ENCODE data around the gene ABAT.

DNA sequence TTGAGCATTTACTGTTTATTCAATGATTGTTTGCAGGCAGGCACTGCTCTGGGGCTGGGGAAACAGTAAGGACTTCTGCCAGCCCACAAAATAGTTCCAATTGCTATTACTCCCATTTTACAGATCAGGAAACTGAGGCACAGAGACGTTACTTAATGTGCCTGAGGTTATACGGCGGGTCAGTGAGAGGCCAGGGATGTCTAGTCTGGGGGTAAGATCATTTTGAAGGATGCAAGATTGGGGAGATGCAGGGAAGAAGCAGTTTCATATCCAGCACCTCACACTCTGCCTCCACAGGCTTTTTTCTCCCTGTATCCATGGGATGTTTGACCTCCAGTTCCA lies 46.5 kb downstream of the ABAT start:
- TF ChIP-seq POLR2A (IDR thresholded peaks at IDR 0.05): no peak
- TF ChIP-seq, protein P1, sequence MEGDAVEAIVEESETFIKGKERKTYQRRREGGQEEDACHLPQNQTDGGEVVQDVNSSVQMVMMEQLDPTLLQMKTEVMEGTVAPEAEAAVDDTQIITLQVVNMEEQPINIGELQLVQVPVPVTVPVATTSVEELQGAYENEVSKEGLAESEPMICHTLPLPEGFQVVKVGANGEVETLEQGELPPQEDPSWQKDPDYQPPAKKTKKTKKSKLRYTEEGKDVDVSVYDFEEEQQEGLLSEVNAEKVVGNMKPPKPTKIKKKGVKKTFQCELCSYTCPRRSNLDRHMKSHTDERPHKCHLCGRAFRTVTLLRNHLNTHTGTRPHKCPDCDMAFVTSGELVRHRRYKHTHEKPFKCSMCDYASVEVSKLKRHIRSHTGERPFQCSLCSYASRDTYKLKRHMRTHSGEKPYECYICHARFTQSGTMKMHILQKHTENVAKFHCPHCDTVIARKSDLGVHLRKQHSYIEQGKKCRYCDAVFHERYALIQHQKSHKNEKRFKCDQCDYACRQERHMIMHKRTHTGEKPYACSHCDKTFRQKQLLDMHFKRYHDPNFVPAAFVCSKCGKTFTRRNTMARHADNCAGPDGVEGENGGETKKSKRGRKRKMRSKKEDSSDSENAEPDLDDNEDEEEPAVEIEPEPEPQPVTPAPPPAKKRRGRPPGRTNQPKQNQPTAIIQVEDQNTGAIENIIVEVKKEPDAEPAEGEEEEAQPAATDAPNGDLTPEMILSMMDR (IDR thresholded peaks at IDR 0.05 in 4 of 5, conservative IDR thresholded peaks at IDR 0.05 in 1 of 5): no peak

Measured in gastrocnemius medialis (tissue), 4 donors.